ENCODE data around the gene IRF4.

IRF4 gene

DNA sequence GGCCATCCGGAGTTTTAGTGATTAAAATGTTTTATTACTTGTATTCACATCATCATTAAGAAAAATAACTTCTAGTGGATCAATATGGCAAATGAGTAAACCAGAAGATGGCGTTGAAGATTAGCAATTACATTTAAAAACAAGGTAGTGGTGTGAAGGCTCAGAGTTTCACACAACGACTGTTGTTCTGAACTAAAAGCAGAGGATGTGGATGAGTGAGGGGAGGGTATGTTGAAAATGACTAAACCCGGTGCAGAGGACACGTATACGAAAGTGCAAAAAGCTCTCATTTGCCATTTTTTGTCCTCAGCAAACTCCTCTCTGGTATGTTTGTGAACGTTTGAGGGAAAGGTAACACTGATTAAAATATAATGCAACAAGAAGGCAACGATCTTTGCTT lies 1.9 kb upstream of the IRF4 start:
- H3K4me1 ChIP-seq (ENCODE audit: control insufficient read depth, insufficient read depth, low read length, poor library complexity, severe bottlenecking) = peaks cover 13% of the 10 kb centered on the region
- DNase-seq = no peak
- H3K4me3 ChIP-seq (ENCODE audit: insufficient read depth, low read depth, low read length, poor library complexity, severe bottlenecking) = no peak overlapping the region
- H3K9me3 ChIP-seq (ENCODE audit: control insufficient read depth, low read length) = no peaks in the 10 kb centered on the region
- H3K36me3 ChIP-seq (ENCODE audit: control insufficient read depth, insufficient read depth, low read length) = no peaks in the 10 kb centered on the region
- H3K27ac ChIP-seq (ENCODE audit: insufficient read depth, low read length, poor library complexity, severe bottlenecking) = peak overlapping the region; percentile 36
- no peaks in the 10 kb centered on the region for H3K27me3 ChIP-seq (replicated peaks; ENCODE audit: control insufficient read depth, insufficient read depth, low read length, poor library complexity, severe bottlenecking)

DNA sequence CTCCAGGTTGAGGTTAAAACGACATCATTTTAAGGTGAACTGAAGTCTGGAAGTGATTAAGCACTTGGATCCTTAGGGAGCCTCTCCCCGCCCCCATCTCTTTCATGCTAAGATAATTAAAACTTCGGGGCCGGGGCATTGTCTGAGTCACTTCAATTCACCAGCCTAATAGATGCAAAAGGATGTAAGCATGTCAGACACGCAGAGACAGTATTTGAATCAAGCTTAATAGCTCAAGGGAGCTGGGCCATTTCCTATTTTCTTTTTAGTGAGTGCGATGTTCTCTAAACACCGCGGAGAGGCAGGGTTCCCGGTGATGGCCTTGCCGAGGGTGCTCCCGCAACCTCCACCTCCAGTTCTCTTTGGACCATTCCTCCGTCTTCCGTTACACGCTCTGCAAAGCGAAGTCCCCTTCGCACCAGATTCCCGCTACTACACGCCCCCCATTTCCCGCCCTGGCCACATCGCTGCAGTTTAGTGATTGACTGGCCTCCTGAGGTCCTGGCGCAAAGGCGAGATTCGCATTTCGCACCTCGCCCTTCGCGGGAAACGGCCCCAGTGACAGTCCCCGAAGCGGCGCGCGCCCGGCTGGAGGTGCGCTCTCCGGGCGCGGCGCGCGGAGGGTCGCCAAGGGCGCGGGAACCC lies 516 bp upstream of the IRF4 start:
- H3K27me3 ChIP-seq (replicated peaks; ENCODE audit: control insufficient read depth, insufficient read depth, low read length, poor library complexity, severe bottlenecking) = no peaks in the 10 kb centered on the region
- DNase-seq = no peak
- peak overlapping the region; percentile 72 for H3K4me3 ChIP-seq (ENCODE audit: insufficient read depth, low read depth, low read length, poor library complexity, severe bottlenecking)

DNA sequence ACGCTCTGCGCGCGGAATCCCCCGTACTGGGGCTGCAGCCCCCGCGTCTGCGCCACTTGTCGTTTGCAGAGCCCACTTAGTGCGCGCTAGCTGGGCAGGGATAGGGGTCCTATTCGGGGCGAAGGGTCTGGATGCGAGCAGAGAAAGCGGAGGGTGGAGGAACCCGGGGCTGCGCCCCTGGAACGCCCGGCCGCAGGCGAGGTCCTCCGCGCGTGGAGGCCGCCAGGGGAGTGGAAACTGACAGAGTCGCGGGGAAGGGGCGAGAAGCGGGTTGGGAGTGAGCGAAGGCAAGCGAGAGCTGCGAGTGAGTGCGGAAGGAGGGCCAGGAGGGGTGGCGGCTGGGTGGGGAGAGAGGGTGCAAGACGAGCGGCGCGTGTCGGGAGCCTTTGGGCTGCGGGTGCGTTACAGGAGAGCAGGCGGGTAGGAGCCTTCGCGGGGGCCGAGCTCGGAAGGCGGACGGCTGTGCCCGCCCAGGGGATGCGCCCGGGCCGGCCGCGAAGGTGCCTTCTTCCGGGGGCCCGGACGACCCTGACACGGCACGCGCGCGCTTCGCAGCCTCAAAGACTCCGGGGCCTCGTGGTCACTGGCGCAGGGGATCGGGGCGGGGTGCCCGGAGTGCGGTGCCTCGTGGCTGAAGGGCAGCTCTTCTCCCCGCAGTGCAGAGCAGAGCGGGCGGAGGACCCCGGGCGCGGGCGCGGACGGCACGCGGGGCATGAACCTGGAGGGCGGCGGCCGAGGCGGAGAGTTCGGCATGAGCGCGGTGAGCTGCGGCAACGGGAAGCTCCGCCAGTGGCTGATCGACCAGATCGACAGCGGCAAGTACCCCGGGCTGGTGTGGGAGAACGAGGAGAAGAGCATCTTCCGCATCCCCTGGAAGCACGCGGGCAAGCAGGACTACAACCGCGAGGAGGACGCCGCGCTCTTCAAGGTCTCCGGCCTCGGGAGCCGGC lies 1.2 kb downstream of the IRF4 start:
- H3K9me3 ChIP-seq (ENCODE audit: control insufficient read depth, low read length) = no peaks in the 10 kb centered on the region
- H3K4me1 ChIP-seq (ENCODE audit: control insufficient read depth, insufficient read depth, low read length, poor library complexity, severe bottlenecking) = peaks cover 13% of the 10 kb centered on the region
- H3K36me3 ChIP-seq (ENCODE audit: control insufficient read depth, insufficient read depth, low read length) = no peaks in the 10 kb centered on the region
- peak overlapping the region; percentile 21 for H3K27ac ChIP-seq (ENCODE audit: insufficient read depth, low read length, poor library complexity, severe bottlenecking)
- H3K4me3 ChIP-seq (ENCODE audit: insufficient read depth, low read depth, low read length, poor library complexity, severe bottlenecking) = peak overlapping the region; percentile 72
- H3K27me3 ChIP-seq (replicated peaks; ENCODE audit: control insufficient read depth, insufficient read depth, low read length, poor library complexity, severe bottlenecking) = no peaks in the 10 kb centered on the region
- DNase-seq = no peak

More for the DNA sequence above, 516 bp upstream of the IRF4 start:
- H3K36me3 ChIP-seq (ENCODE audit: control insufficient read depth, insufficient read depth, low read length) = no peaks in the 10 kb centered on the region
- no peak overlapping the region for H3K27ac ChIP-seq (ENCODE audit: insufficient read depth, low read length, poor library complexity, severe bottlenecking)
- no peaks in the 10 kb centered on the region for H3K9me3 ChIP-seq (ENCODE audit: control insufficient read depth, low read length)
- H3K4me1 ChIP-seq (ENCODE audit: control insufficient read depth, insufficient read depth, low read length, poor library complexity, severe bottlenecking) = peaks cover 13% of the 10 kb centered on the region

DNA sequence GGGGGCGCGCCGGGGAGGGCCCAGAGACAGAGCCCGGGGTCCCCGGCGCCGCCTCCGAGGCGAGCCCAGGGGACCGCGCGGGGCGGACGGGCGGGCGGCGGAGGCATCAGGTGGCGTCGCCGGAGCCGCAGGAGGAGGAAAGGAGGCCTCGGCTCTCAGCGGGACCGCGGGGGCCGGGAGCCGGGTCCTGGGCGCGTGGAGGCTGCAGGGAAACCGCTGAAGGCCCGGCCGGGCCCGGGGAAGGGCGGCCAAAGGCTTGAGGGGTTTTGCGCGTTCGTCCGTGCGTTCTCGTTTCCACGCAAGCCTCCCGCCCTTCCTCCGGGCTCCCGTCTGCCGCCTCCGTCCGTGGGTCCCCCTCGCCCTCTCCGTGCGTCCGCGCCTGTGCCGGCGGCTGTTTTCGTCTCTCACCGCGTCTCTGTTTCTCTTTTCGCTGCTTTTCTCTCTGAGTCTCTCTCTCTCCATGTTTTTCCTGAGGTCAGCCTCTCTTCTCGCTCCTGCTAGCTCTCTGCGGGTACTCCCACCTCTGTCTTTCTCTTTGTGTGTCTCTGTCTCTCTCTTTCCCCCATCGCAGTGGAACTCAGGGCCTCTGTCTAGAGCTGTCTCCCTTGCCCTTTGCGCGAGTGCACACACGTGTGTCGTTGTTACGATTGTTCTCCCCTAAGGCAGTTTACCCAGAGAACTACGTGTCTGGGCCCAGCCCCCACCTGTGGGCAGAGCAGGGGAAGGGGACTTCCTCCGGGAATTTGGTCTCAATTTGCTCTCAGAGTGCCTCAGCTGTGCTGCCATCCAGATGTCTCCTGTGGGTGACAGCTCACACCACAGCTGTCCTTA lies 2.1 kb downstream of the IRF4 start:
- peak overlapping the region; percentile 21 for H3K27ac ChIP-seq (ENCODE audit: insufficient read depth, low read length, poor library complexity, severe bottlenecking)
- no peaks in the 10 kb centered on the region for H3K27me3 ChIP-seq (replicated peaks; ENCODE audit: control insufficient read depth, insufficient read depth, low read length, poor library complexity, severe bottlenecking)
- H3K4me3 ChIP-seq (ENCODE audit: insufficient read depth, low read depth, low read length, poor library complexity, severe bottlenecking) = peak overlapping the region; percentile 72
- no peaks in the 10 kb centered on the region for H3K36me3 ChIP-seq (ENCODE audit: control insufficient read depth, insufficient read depth, low read length)
- H3K4me1 ChIP-seq (ENCODE audit: control insufficient read depth, insufficient read depth, low read length, poor library complexity, severe bottlenecking) = peaks cover 13% of the 10 kb centered on the region
- H3K9me3 ChIP-seq (ENCODE audit: control insufficient read depth, low read length) = no peaks in the 10 kb centered on the region
- DNase-seq = no peak

DNA sequence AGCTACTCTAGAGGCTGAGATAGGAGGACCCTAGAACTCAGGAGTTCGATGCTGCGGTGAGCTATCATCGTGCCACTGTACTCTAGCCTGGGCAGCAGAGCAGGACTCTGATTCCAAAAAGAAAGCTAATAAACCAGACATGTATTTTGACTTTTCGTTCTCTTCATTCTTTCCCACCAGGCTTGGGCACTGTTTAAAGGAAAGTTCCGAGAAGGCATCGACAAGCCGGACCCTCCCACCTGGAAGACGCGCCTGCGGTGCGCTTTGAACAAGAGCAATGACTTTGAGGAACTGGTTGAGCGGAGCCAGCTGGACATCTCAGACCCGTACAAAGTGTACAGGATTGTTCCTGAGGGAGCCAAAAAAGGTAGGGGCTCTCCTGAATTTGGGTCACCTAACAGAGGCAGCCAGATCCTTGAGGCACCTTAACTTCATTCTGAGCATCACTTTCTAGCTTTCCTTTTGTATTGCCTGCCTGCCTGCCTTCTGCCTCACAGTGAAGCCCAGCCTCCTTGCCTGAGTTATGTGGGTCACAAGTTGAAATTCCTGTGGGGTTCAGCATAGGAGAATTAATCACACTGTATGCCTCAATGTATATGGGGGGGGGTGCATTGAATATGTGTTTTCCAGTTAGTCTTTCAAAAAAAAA lies 3.2 kb downstream of the IRF4 start:
- no peak overlapping the region for H3K27ac ChIP-seq (ENCODE audit: insufficient read depth, low read length, poor library complexity, severe bottlenecking)
- no peaks in the 10 kb centered on the region for H3K27me3 ChIP-seq (replicated peaks; ENCODE audit: control insufficient read depth, insufficient read depth, low read length, poor library complexity, severe bottlenecking)
- H3K36me3 ChIP-seq (ENCODE audit: control insufficient read depth, insufficient read depth, low read length) = no peaks in the 10 kb centered on the region
- no peak for DNase-seq
- peaks cover 13% of the 10 kb centered on the region for H3K4me1 ChIP-seq (ENCODE audit: control insufficient read depth, insufficient read depth, low read length, poor library complexity, severe bottlenecking)
- no peak overlapping the region for H3K4me3 ChIP-seq (ENCODE audit: insufficient read depth, low read depth, low read length, poor library complexity, severe bottlenecking)
- no peaks in the 10 kb centered on the region for H3K9me3 ChIP-seq (ENCODE audit: control insufficient read depth, low read length)

DNA sequence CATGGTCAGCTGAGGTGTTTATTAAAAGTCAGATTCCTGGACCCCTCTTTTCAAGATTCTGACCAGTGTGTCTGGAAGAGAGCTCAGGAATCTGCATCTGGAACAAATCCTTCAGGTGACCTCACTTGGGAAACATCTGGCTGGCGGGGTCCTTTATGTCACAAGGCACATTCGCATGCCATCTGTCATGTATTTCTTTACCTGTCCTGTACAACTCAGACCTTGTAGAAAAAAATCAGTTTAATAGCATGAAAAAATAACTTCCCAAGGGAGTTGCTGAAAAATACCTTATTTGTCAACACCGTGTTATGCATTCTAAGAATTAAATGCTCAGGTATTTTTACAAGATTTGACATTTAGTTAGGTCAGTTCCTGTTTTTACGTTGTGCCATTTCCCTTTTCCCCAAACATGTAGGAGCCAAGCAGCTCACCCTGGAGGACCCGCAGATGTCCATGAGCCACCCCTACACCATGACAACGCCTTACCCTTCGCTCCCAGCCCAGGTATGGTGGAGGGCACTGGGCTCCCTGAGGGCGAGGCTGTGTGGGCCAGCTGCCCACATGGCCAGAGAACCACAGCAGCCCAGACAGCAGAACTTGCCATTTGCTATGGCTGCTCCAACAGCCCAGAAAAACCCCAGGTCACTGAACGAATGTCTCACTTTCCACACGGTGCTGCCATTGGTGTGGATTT lies 4.0 kb downstream of the IRF4 start:
- H3K27me3 ChIP-seq (replicated peaks; ENCODE audit: control insufficient read depth, insufficient read depth, low read length, poor library complexity, severe bottlenecking) = no peaks in the 10 kb centered on the region
- no peaks in the 10 kb centered on the region for H3K36me3 ChIP-seq (ENCODE audit: control insufficient read depth, insufficient read depth, low read length)
- H3K4me1 ChIP-seq (ENCODE audit: control insufficient read depth, insufficient read depth, low read length, poor library complexity, severe bottlenecking) = peaks cover 11% of the 10 kb centered on the region
- no peak overlapping the region for H3K4me3 ChIP-seq (ENCODE audit: insufficient read depth, low read depth, low read length, poor library complexity, severe bottlenecking)
- H3K27ac ChIP-seq (ENCODE audit: insufficient read depth, low read length, poor library complexity, severe bottlenecking) = no peak overlapping the region
- no peak for DNase-seq
- H3K9me3 ChIP-seq (ENCODE audit: control insufficient read depth, low read length) = no peaks in the 10 kb centered on the region

DNA sequence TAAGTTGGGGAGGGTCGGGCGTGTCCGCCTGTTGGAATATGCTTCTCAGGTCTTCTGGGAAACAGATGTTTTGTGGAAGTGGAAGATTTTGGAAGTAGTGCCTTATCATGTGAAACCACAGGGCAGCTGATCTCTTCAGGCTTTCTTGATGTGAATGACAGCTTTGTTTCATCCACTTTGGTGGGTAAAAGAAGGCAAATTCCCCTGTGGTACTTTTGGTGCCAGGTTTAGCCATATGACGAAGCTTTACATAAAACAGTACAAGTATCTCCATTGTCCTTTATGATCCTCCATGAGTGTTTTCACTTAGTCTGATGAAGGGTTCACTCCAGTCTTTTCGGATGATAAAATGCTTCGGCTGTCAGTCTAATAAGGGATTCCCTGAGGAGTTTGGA lies 4.6 kb downstream of the IRF4 start:
- no peak overlapping the region for H3K4me3 ChIP-seq (ENCODE audit: insufficient read depth, low read depth, low read length, poor library complexity, severe bottlenecking)
- no peak for DNase-seq

DNA sequence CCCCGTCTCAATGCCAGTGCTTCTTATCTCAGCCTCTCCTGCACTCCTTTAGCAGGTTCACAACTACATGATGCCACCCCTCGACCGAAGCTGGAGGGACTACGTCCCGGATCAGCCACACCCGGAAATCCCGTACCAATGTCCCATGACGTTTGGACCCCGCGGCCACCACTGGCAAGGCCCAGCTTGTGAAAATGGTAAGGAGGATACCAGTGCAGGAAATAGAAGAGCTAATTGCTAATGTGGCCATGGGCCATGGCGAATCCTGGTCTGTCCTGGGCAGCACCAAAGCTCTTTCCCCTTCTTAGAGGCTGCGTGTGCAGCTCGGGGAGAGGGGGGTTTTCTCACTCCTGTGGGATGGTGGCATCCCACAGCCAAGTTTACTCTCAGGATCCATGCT lies 5.5 kb downstream of the IRF4 start:
- Histone ChIP-seq H3K4me1 (ENCODE audit: control insufficient read depth, insufficient read depth, low read length, poor library complexity, severe bottlenecking) (peaks cover 11% of the 10 kb centered on the region), H3K4me3 (ENCODE audit: insufficient read depth, low read depth, low read length, poor library complexity, severe bottlenecking) (no peak overlapping the region), H3K36me3 (ENCODE audit: control insufficient read depth, insufficient read depth, low read length) (no peaks in the 10 kb centered on the region), H3K9me3 (ENCODE audit: control insufficient read depth, low read length) (no peaks in the 10 kb centered on the region), H3K27me3 (replicated peaks; ENCODE audit: control insufficient read depth, insufficient read depth, low read length, poor library complexity, severe bottlenecking) (no peaks in the 10 kb centered on the region), H3K27ac (ENCODE audit: insufficient read depth, low read length, poor library complexity, severe bottlenecking) (no peak overlapping the region)
- DNase-seq = no peak

More for the DNA sequence above, 4.6 kb downstream of the IRF4 start:
- Histone ChIP-seq H3K27ac (ENCODE audit: insufficient read depth, low read length, poor library complexity, severe bottlenecking) (no peak overlapping the region), H3K27me3 (replicated peaks; ENCODE audit: control insufficient read depth, insufficient read depth, low read length, poor library complexity, severe bottlenecking) (no peaks in the 10 kb centered on the region), H3K36me3 (ENCODE audit: control insufficient read depth, insufficient read depth, low read length) (no peaks in the 10 kb centered on the region), H3K9me3 (ENCODE audit: control insufficient read depth, low read length) (no peaks in the 10 kb centered on the region), H3K4me1 (ENCODE audit: control insufficient read depth, insufficient read depth, low read length, poor library complexity, severe bottlenecking) (peaks cover 11% of the 10 kb centered on the region)

DNA sequence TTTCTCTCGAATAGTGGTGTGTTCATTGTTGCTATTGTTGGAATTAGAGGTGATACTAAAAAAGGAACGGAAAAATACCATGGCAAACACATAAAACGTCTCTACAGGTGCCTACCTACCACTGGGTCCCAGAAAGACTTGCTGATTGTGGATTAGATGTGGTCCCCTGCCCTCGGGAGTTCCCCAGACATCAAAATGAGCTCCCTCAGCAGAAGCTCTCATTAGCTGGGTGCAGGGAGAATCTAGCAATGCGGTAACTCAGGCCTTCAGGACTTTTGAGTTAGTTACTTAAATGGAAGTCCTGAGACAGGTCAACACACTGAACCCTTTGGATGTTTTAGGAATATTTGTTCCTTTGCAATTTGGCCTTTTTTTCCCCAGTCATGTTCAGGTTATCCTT lies 6.1 kb downstream of the IRF4 start:
- Histone ChIP-seq H3K9me3 (ENCODE audit: control insufficient read depth, low read length) (no peaks in the 10 kb centered on the region), H3K4me1 (ENCODE audit: control insufficient read depth, insufficient read depth, low read length, poor library complexity, severe bottlenecking) (peaks cover 5% of the 10 kb centered on the region), H3K36me3 (ENCODE audit: control insufficient read depth, insufficient read depth, low read length) (no peaks in the 10 kb centered on the region), H3K27ac (ENCODE audit: insufficient read depth, low read length, poor library complexity, severe bottlenecking) (no peak overlapping the region), H3K27me3 (replicated peaks; ENCODE audit: control insufficient read depth, insufficient read depth, low read length, poor library complexity, severe bottlenecking) (no peaks in the 10 kb centered on the region), H3K4me3 (ENCODE audit: insufficient read depth, low read depth, low read length, poor library complexity, severe bottlenecking) (no peak overlapping the region)
- DNase-seq = no peak
